GM06990 (cell line): ENCODE data around the gene SUMO4.
"Not testable (repeated sequence)": the region's sequence is repeated elsewhere in the genome, so short reads cannot be mapped to it uniquely, and the experiment has no call there.

Experiments used
- DNase-seq: peaks from one replicate; pipeline ENCODE4 v3.0.0-alpha.2; 2011; ENCODE audit not compliant: insufficient read length; ENCODE audit errors: extremely low read depth
- H3K27me3 ChIP-seq: replicated peaks from 2 replicates; pipeline ENCODE4 v1.6.0; 2011; ENCODE audit warnings: low read length; ENCODE audit not compliant: control insufficient read depth, insufficient read depth
- H3K36me3 ChIP-seq: 2 replicates; pipeline ENCODE4 v1.5.1; 2011; ENCODE audit warnings: low read length; ENCODE audit not compliant: control insufficient read depth, insufficient read depth
- H3K4me3 ChIP-seq: replicated peaks from 2 replicates; pipeline ENCODE4 v1.5.1; 2011; ENCODE audit warnings: low read depth, mild to moderate bottlenecking, control low read depth, low read length
- TF ChIP-seq, protein P1 (sequence below): IDR thresholded peaks from 2 replicates; pipeline ENCODE4 v1.5.1; 2011; ENCODE audit warnings: low read length, control low read depth, mild to moderate bottlenecking, inconsistent platforms; ENCODE audit not compliant: insufficient read depth, poor library complexity, severe bottlenecking

SUMO4 gene

DNA sequence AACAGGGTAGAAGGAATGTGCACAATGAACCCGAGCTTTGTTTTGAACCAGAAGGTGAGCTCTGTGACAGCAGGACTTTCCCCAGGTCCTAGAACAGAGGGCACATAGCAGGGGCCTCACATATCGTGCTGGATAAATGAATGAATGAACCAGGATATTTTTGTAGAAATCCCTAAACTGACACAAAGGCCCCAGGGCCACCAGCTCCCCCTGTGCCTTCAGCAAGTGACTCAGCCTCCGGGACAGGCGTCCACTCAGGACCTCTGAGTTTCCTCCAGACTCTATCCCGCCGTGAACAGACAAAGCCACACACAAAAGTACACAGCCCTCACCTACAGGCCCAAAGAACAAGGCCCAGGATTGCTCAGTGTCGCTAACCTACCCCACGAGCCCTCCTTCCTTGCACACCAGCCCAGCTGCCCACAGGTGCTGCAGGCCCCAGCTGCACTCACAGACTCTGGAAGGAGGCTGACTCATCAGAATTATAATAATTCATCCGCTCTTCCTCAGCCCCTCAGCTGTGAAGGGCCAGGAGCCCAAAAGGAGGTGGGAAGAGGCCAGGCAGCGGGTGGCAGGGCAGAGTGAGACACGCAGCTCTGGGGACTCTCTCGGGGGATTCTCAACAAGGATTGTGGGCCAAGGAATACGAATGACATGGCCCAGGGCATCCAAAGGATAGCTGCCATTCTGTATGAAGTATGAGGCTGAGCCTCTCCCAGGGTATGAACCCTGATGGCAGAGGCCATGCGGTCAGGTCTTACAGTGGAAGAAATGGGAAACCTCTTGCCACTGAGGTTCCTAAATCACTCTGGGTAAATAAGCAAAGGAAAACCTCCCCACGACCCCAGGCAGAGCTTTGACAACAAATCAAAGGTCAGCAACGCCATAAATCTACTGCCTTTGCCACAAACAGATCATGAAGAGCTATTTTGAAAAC lies 40.9 kb downstream of the SUMO4 start:
- 0 out of 2 replicates have a peak, but pooled peaks cover 1% of the 10 kb centered on the region for H3K36me3 ChIP-seq
- H3K27me3 ChIP-seq: no peaks in the 10 kb centered on the region
- H3K4me3 ChIP-seq: no peak overlapping the region
- TF ChIP-seq, protein P1, sequence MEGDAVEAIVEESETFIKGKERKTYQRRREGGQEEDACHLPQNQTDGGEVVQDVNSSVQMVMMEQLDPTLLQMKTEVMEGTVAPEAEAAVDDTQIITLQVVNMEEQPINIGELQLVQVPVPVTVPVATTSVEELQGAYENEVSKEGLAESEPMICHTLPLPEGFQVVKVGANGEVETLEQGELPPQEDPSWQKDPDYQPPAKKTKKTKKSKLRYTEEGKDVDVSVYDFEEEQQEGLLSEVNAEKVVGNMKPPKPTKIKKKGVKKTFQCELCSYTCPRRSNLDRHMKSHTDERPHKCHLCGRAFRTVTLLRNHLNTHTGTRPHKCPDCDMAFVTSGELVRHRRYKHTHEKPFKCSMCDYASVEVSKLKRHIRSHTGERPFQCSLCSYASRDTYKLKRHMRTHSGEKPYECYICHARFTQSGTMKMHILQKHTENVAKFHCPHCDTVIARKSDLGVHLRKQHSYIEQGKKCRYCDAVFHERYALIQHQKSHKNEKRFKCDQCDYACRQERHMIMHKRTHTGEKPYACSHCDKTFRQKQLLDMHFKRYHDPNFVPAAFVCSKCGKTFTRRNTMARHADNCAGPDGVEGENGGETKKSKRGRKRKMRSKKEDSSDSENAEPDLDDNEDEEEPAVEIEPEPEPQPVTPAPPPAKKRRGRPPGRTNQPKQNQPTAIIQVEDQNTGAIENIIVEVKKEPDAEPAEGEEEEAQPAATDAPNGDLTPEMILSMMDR: no peak
- DNase-seq: no peak

DNA sequence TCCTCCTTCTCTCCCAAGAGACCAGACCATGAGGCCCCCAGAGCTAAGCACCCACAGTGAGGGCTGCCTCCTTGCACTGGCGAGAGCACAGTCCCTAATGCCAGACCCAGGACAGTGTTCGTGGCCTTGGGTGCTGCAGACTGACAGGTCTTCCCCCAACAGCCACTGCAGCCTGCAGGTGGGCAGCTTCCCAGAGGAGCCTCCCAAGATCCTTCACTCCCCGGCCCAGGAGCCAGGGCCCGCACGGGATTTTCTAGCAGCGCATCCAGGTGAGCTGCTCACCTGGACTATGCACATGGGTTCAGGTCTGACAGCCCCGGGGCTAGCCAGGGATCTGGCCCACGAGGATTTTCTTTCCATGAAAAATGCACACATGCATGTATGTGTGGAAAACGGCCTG lies 41.7 kb downstream of the SUMO4 start:
- DNase-seq: no peak
- TF ChIP-seq, protein P1: no peak
- no peaks in the 10 kb centered on the region for H3K27me3 ChIP-seq

DNA sequence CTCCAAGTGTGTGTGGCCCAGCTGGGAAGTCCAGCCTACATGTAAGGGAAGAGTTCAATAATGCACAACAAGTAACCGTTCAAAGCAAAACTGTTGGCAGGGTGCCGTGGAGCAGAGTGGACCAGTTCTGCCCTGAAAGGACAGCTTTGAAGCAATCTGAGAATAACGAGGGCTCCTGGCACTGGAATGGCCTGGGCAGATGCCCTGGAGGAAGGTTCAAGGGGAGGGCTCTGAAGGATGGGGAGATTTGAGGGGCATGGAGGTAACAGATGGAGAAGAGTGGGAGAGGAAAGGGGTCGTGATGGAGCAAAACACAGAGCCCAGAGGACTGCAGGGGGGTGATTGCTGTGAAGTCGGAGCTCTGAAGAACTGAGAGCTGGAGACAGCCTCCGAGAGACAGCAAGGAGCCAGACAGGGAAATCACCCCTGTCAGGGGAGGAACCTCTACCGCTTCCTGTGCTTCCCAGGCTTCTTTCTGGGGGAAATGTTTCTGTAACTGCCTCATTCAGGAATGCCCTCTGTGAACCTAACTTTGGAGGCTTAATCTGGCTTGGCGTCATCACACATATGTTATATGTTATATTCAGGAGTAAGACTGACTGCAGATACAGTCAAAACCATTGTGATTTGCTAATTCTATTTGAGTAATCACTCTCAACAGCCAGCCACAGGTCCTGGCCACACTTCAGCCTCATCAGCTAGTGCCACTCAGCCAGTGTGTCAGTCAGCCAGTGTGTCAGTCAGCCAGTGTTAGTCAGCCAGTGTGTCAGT lies 43.5 kb downstream of the SUMO4 start:
- Histone ChIP-seq H3K36me3 (0 out of 2 replicates have a peak, but pooled peaks cover 1% of the 10 kb centered on the region), H3K4me3 (no peak overlapping the region), H3K27me3 (no peaks in the 10 kb centered on the region)
- TF ChIP-seq, protein P1: no peak
- no peak for DNase-seq

More for the DNA sequence above, 41.7 kb downstream of the SUMO4 start:
- no peak overlapping the region for H3K4me3 ChIP-seq
- H3K36me3 ChIP-seq: 0 out of 2 replicates have a peak, but pooled peaks cover 1% of the 10 kb centered on the region

DNA sequence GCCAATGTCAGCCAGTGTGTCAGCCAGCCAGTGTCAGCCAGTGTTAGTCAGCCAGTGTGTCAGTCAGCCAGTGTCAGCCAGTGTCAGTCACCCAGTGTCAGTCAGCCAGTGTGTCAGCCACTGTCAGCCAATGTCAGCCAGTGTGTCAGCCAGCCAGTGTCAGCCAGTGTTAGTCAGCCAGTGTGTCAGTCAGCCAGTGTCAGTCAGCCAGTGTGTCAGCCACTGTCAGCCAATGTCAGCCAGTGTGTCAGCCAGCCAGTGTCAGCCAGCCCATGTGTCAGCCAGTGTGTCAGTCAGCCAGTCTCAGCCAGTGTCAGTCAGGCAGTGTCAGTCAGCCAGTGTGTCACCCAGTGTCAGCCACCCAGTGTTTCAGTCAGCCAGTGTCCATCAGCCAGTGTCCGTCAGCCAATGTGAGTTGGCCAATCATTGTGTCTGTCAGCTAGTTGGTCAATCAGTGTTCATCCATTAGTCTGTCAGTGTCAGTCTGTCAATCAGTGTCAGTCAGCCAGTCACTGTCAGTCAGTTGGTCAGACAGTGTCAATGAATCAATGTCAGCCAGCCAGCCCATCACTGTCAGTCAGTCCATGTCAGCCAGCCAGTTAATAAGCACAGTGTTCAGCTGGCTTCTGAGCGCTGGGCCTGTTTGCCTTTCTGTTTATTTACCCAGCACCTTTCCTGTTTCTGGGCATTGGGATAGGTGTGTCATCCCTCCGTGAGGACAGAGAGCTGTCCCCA lies 44.5 kb downstream of the SUMO4 start:
- H3K27me3 ChIP-seq, H3K36me3 ChIP-seq, DNase-seq, H3K4me3 ChIP-seq: not testable (repeated sequence)

DNA sequence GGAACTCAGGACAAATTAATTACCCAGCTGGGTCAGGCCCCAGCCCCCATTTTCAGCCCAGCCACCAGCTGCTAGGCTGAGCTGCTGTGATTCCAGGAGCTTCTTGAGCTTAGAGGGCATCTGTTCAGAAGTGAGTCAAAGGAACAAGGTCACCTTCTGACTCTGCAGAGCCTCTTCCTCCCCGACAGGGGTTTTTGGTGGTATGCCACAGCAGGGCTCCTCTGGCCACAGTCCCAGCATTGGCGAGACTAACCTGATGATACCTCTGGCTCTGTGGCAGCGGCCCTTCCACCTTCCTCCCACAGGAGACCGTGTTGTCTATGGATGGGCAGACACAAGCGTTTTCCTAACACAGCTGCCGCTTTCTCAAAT lies 45.0 kb downstream of the SUMO4 start:
- TF ChIP-seq, protein P1: no peak
- H3K4me3 ChIP-seq: no peak overlapping the region
- H3K27me3 ChIP-seq: no peaks in the 10 kb centered on the region
- H3K36me3 ChIP-seq: peaks cover 4% of the 10 kb centered on the region
- DNase-seq: no peak
